GM18520 (cell line): ENCODE data around the gene TNFAIP3.
"Not testable (repeated sequence)": the region's sequence is repeated elsewhere in the genome, so short reads cannot be mapped to it uniquely, and the experiment has no call there.

Experiments used
- ATAC-seq: cut with Tn5 transposase; IDR thresholded peaks from one replicate; pipeline ENCODE4 v1.9.1; 2021; ENCODE audit not compliant: unreplicated experiment

TNFAIP3 gene

GRCh38 chr6:137878029-137878428 lies 11.0 kb downstream of the TNFAIP3 start:
- no peak for ATAC-seq

GRCh38 chr6:137878486-137879285 lies 11.6 kb downstream of the TNFAIP3 start:
- ATAC-seq = no peak

GRCh38 chr6:137879299-137879698 lies 12.2 kb downstream of the TNFAIP3 start:
- no peak for ATAC-seq

GRCh38 chr6:137879885-137880745 lies 13.1 kb downstream of the TNFAIP3 start:
- no peak for ATAC-seq

- no peak for ATAC-seq
These were observed 13.9 kb downstream of the TNFAIP3 start for GRCh38 chr6:137880746-137881521.

- no peak for ATAC-seq
These were observed 14.4 kb downstream of the TNFAIP3 start for GRCh38 chr6:137881522-137881886.

- ATAC-seq = no peak
These were observed 15.3 kb downstream of the TNFAIP3 start for GRCh38 chr6:137882225-137882961.

GRCh38 chr6:137883400-137884148 lies 16.5 kb downstream of the TNFAIP3 start:
- ATAC-seq = no peak

- no peak for ATAC-seq
These were observed 17.3 kb downstream of the TNFAIP3 start for GRCh38 chr6:137884149-137884909.

- ATAC-seq = not testable (repeated sequence)
These were observed 17.8 kb downstream of the TNFAIP3 start for GRCh38 chr6:137884910-137885229.

GRCh38 chr6:137886226-137886625 lies 19.2 kb downstream of the TNFAIP3 start:
- not testable (repeated sequence) for ATAC-seq

- ATAC-seq = no peak
These were observed 24.0 kb downstream of the TNFAIP3 start for GRCh38 chr6:137890983-137891537.

GRCh38 chr6:137892271-137892708 lies 25.2 kb downstream of the TNFAIP3 start:
- no peak for ATAC-seq

GRCh38 chr6:137893181-137893580 lies 26.1 kb downstream of the TNFAIP3 start:
- no peak for ATAC-seq

- no peak for ATAC-seq
These were observed 26.7 kb downstream of the TNFAIP3 start for GRCh38 chr6:137893726-137894125.

- ATAC-seq = not testable (repeated sequence)
These were observed 27.3 kb downstream of the TNFAIP3 start for GRCh38 chr6:137894378-137894777.

GRCh38 chr6:137894779-137895385 lies 27.8 kb downstream of the TNFAIP3 start:
- ATAC-seq = no peak

GRCh38 chr6:137896647-137897046 lies 29.6 kb downstream of the TNFAIP3 start:
- no peak for ATAC-seq
